ENCODE results near the gene SERPINH1. TPM values are rescaled to one million over a fixed set of nuclear protein-coding genes. Genes with fewer than 3 reads are reported as not detected.
A peak's percentile ranks its signal among the peaks of the same experiment; 100 is the strongest.

Gene SERPINH1
- total RNA-seq, 1 experiment from 2014 or later, result 117 TPM

- intact Hi-C loops (cut with micrococcal nuclease), result loop anchor here (1.0 to 10.0 kb wide), 2 partner anchors 30 to 148 kb away; no protein-coding TSS in a partner anchor
- Histone ChIP-seq H3K36me3 (ENCODE audit: low read depth, low read length) (no peaks in the 10 kb centered on the region), H3K9ac (ENCODE audit: low read length) (no peak overlapping the region), H3K4me3 (ENCODE audit: low read length) (no peak overlapping the region), H3K27me3 (ENCODE audit: low read length) (no peaks in the 10 kb centered on the region), H3F3A (ENCODE audit: low read length, unreplicated experiment) (no peaks in the 10 kb centered on the region), H3K9me2 (replicated peaks; ENCODE audit: low read length) (no peaks in the 10 kb centered on the region), H4K20me1 (ENCODE audit: low read length) (no peaks in the 10 kb centered on the region), H3K4me2 (ENCODE audit: low read length) (no peak overlapping the region), H3K79me2 (ENCODE audit: low read length) (no peaks in the 10 kb centered on the region), H3K27ac (ENCODE audit: low read length) (no peak overlapping the region), H3K9me3 (ENCODE audit: low read length) (no peaks in the 10 kb centered on the region), H3K4me1 (ENCODE audit: insufficient read depth, low read length) (no peaks in the 10 kb centered on the region), H2AFZ (ENCODE audit: low read length) (no peak overlapping the region)
- no peak for TF ChIP-seq EZH2phosphoT487 (IDR thresholded peaks at IDR 0.05; ENCODE audit: borderline replicate concordance, low read length)
- TF ChIP-seq EZH2 (IDR thresholded peaks at IDR 0.05; ENCODE audit: low read length, unreplicated experiment), result no peak
- TF ChIP-seq, protein P1, sequence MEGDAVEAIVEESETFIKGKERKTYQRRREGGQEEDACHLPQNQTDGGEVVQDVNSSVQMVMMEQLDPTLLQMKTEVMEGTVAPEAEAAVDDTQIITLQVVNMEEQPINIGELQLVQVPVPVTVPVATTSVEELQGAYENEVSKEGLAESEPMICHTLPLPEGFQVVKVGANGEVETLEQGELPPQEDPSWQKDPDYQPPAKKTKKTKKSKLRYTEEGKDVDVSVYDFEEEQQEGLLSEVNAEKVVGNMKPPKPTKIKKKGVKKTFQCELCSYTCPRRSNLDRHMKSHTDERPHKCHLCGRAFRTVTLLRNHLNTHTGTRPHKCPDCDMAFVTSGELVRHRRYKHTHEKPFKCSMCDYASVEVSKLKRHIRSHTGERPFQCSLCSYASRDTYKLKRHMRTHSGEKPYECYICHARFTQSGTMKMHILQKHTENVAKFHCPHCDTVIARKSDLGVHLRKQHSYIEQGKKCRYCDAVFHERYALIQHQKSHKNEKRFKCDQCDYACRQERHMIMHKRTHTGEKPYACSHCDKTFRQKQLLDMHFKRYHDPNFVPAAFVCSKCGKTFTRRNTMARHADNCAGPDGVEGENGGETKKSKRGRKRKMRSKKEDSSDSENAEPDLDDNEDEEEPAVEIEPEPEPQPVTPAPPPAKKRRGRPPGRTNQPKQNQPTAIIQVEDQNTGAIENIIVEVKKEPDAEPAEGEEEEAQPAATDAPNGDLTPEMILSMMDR (conservative IDR thresholded peaks at IDR 0.05; ENCODE audit: low read depth, low read length), result no peak
- ATAC-seq (no peak), DNase-seq (no peak)
- BruUV-seq (replicated peaks), result no TSS peak
- ChIA-PET POLR2A (ENCODE audit: unreplicated experiment) (no interaction called here), CTCF (interaction anchor here (0.6 kb wide), 1 partner anchor 306 kb away, joined by 3 read pairs; no protein-coding TSS in a partner anchor)
Observed at GRCh38 chr11:75547177-75547576, 14.9 kb upstream of the SERPINH1 start.

DNA sequence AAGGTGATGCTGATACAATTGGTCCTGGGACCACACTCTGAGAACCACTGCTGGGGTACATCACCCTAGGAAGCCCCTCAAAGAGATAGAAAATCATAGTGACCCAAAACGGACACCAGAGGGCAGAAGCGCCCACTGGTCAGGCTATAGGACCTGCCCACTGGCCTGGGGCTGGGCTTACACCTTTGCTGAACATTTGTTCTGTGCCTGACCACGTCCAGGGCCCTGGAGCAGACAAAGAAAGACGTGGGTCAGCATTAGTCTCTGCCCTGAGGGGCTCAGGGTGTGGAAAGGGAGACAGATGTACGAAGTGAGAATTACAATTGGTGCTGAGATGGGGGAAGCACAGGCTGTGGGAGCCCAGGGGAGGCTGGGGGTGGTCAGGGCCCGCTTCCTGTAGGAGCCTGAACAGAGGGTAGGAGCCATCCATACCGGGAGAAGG is 14.4 kb upstream of the SERPINH1 start:
- peak overlapping the region; percentile 31; the same call in 1 of the 2 replicates for H2AFZ ChIP-seq (ENCODE audit: low read length)
- peak; percentile 95 for ATAC-seq

More for the DNA sequence above, 14.4 kb upstream of the SERPINH1 start:
- POLR2A ChIA-PET (ENCODE audit: unreplicated experiment), result no interaction called here
- no peaks in the 10 kb centered on the region for H3K36me3 ChIP-seq (ENCODE audit: low read depth, low read length)
- no peaks in the 10 kb centered on the region for H3K9me2 ChIP-seq (replicated peaks; ENCODE audit: low read length)
- no peak overlapping the region for H3K4me2 ChIP-seq (ENCODE audit: low read length)
- no peaks in the 10 kb centered on the region for H4K20me1 ChIP-seq (ENCODE audit: low read length)
- no peak overlapping the region for H3K27ac ChIP-seq (ENCODE audit: low read length)
- no peak for TF ChIP-seq EZH2phosphoT487 (IDR thresholded peaks at IDR 0.05; ENCODE audit: borderline replicate concordance, low read length)
- TF ChIP-seq, protein P1 (conservative IDR thresholded peaks at IDR 0.05; ENCODE audit: low read depth, low read length), result peak; percentile 97
- H3K79me2 ChIP-seq (ENCODE audit: low read length), result no peaks in the 10 kb centered on the region
- no peaks in the 10 kb centered on the region for H3K4me1 ChIP-seq (ENCODE audit: insufficient read depth, low read length)
- no TSS peak for BruUV-seq (replicated peaks)
- H3K27me3 ChIP-seq (ENCODE audit: low read length), result no peaks in the 10 kb centered on the region
- no peaks in the 10 kb centered on the region for H3K9me3 ChIP-seq (ENCODE audit: low read length)
- H3K9ac ChIP-seq (ENCODE audit: low read length), result no peak overlapping the region
- no peak overlapping the region for H3K4me3 ChIP-seq (ENCODE audit: low read length)
- H3F3A ChIP-seq (ENCODE audit: low read length, unreplicated experiment), result no peaks in the 10 kb centered on the region
- CTCF ChIA-PET, result no interaction called here
- DNase-seq, result peak; percentile 82
- intact Hi-C loops (cut with micrococcal nuclease), result loop anchor here (1.0 to 10.0 kb wide), 2 partner anchors 30 to 147 kb away; no protein-coding TSS in a partner anchor
